GM12873 (cell line): ENCODE results near the gene ERICH2.

Source experiments
- CTCF ChIP-seq: IDR thresholded peaks from 2 replicates; pipeline ENCODE4 v1.5.1; 2012; ENCODE audit warnings: low read depth, mild to moderate bottlenecking, moderate library complexity, low read length, control low read depth; ENCODE audit not compliant: insufficient read depth; ENCODE audit errors: missing control alignments

Gene ERICH2

DNA sequence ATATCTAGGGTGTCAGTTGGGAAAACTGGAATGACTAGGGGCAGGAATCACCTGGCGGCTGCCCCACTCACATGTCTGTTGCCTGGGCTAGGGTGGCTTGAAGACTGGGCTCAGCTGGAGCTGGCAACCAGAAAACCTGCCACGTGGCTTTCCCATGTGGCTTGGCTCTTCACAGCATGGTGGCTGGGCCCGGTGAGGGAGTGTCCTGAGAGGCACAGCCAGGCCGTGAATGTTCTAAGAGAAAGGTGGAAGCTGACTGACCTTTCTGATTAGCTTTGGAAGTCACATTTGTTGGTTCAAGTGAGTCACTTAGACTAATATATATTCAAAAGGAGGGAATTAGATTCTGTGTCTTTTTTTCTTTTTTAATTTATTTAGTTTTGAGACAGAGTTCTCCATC lies 32.4 kb upstream of the ERICH2 start:
- no peak for TF ChIP-seq CTCF

DNA sequence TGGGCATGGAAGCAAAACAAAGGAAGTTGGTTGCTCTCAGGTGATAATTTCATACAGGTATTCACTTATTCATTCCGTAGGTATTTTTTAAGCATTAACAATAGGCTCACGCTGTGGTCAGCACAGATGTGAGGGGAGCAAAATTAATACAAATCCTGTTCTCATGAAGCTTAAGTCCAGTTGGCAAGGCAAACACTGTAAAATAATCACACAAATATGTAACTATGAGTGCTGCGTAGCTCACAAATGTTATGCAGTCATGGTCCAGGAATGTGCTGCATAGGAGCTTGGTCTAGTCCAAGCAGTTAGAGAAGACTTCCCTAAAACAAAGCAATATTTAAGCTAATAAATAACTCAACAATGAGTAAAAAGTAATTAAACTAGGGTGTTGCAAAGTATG lies 31.1 kb upstream of the ERICH2 start:
- TF ChIP-seq CTCF: no peak

DNA sequence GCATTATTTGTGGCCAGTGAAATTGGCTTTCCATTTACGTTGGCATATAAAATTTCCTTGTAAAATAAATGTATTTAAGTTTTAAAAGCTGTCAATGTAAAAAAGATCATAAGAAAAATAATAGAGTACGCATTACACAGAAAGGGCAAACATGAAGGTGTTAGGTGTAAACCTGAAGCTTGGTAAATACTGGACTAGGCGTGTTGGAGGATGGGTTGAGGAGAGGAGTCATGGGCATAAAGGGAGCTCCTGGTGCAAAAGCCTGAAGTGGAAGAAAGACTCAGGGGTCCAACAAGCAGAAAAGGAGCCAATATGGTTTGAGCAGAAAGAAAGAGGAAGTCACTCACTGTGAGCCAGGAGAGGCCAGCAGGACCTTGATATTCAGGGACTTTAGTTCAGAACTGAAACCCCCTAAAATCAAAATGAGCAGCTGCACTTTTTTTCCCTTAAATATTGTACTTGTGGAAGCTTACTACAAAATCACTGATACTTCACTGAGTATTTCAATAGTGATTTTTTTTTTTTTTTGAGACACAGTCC lies 30.6 kb upstream of the ERICH2 start:
- no peak for TF ChIP-seq CTCF

DNA sequence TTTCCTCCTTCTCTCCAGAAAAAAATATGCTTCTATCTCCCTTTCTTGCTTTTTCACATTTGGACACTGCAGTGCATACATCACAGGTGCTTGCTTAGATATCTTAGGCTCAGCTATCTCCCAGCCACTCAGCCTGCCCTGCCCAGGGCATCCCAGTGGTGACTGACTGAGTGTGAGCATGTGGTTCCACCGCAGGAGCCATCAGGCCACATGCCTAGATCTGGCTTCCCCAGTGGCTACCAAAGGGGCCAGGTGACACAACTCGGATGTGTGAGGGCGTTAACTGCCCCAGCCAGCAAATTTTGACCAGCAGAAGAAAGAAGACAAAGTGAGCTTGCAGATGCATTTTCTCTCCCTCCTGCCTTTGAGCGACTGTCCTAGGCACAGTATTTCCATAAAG lies 29.5 kb upstream of the ERICH2 start:
- TF ChIP-seq CTCF: no peak

DNA sequence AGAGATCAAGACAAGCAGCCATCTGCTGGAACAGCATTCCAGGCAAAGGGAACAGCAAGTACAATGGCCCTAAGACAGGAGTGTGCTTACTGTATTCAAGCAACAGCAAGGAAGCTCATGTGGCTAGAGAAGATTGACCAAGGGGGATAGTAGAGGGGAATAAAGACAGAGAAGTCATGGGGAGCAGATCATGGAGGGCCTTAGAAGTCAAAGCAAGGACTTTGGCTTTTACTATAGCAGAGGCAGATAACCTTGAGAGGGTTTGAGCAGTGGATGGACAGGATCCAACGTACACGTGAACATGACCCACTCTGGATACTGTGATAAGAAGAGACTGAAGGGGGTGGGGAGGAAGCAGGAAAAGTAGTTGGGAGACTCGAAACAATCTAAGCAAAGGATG lies 28.2 kb upstream of the ERICH2 start:
- no peak for TF ChIP-seq CTCF

GRCh38 chr2:170742896-170743529 lies 27.2 kb upstream of the ERICH2 start:
- no peak for TF ChIP-seq CTCF

DNA sequence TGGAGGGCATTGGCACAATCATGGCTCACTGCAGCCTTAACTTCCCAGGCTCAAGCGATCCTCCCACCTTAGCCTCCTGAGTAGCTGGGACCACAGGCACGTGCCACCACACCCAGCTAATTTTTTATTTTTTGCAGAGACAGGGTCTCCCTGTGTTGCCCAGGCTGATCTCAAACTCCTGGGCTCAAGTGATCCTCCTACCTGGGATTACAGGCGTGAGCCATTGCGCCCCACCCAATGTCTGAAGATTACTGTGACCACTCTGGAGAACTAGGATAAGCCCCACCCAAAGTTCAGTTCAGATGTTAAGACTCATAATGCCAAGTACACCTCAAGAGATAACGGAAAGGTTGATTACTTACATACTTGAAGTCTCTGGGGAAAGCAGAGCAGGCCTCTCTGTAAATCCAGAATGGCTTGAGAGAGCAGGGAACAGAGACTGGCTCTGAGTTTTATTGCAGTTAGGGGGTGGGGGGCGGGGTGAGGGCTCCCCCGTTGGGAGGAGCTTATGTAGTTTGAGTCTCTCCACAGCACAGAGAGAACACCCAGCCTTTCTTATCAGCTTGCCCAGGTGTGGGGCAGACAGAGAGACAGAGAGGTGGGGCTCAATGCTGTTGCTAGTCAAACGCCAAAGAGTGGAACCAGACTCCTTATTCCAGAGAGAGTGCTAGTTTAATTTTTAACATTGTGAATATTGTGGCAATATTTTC lies 26.5 kb upstream of the ERICH2 start:
- TF ChIP-seq CTCF: no peak
